A673 (cell line): ENCODE results near the gene SULT2A1. TPM values are rescaled to one million over a fixed set of nuclear protein-coding genes. Genes with fewer than 3 reads are reported as not detected.

Source experiments
- BruUV-seq: library from RNA; stranded (reverse); fragments of 400-500 nt; replicated peaks from 2 replicates; lab custom pipeline; 2021; lab: Mats Ljungman, UMichigan
- CTCF ChIA-PET: fragments of 300-600 bp; sonication (Branson Sonifier 250); formaldehyde crosslinking; loops from one replicate; lab custom pipeline; 2022; ENCODE audit warnings: antibody characterized with exemption; lab: Charles Lee
- POLR2A ChIA-PET: fragments of 300-600 bp; sonication (Branson Sonifier 250); formaldehyde crosslinking; loops from one replicate; lab custom pipeline; 2022; ENCODE audit warnings: antibody characterized with exemption; ENCODE audit not compliant: low non-redundant PET; lab: Charles Lee
- DNase-seq: peaks from one replicate; pipeline ENCODE4 v3.0.0-alpha.2; 2015; ENCODE audit warnings: low spot score
- H3K27ac ChIP-seq: fragments of 200-600 bp; sonication (generic); 2 replicates; pipeline ENCODE4 v1.5.1; 2016; ENCODE audit warnings: mixed run types, low read depth, mild to moderate bottlenecking, mixed read lengths, antibody characterized with exemption, low read length; ENCODE audit not compliant: poor library complexity, severe bottlenecking
- H3K27me3 ChIP-seq: fragments of 200-600 bp; sonication (generic); replicated peaks from 2 replicates; pipeline ENCODE4 v1.6.1; 2017; ENCODE audit warnings: mixed run types, low read depth, mild to moderate bottlenecking, mixed read lengths, antibody characterized with exemption, low read length; ENCODE audit not compliant: insufficient read depth, poor library complexity
- H3K36me3 ChIP-seq: fragments of 200-600 bp; sonication (generic); 2 replicates; pipeline ENCODE4 v1.6.1; 2016; ENCODE audit warnings: mixed run types, mild to moderate bottlenecking, mixed read lengths, antibody characterized with exemption, low read length; ENCODE audit not compliant: insufficient read depth, poor library complexity, severe bottlenecking
- H3K4me1 ChIP-seq: fragments of 200-600 bp; sonication (generic); 2 replicates; pipeline ENCODE4 v1.6.1; 2017; ENCODE audit warnings: mixed run types, mild to moderate bottlenecking, mixed read lengths, antibody characterized with exemption, low read length; ENCODE audit not compliant: insufficient read depth, poor library complexity, severe bottlenecking
- H3K4me3 ChIP-seq: fragments of 200-600 bp; sonication (generic); 2 replicates; pipeline ENCODE4 v1.5.1; 2016; ENCODE audit warnings: low read depth, mixed run types, mild to moderate bottlenecking, mixed read lengths, low read length; ENCODE audit not compliant: poor library complexity, severe bottlenecking
- H3K9me3 ChIP-seq: fragments of 200-600 bp; sonication (generic); 2 replicates; pipeline ENCODE4 v1.6.1; 2016; ENCODE audit warnings: mixed run types, low read depth, mild to moderate bottlenecking, mixed read lengths, antibody characterized with exemption, low read length; ENCODE audit not compliant: poor library complexity, severe bottlenecking
- EZH2 ChIP-seq: fragments of 200-600 bp; sonication (generic); IDR thresholded peaks from 2 replicates; pipeline ENCODE4 v1.6.1; 2017; ENCODE audit warnings: borderline replicate concordance, low read depth, mild to moderate bottlenecking, mixed read lengths, antibody characterized with exemption, low read length; ENCODE audit not compliant: poor library complexity, severe bottlenecking
- intact Hi-C: fragments of 100-400 bp; cut with micrococcal nuclease; formaldehyde crosslinking; loops from one replicate; pipeline ENCODE4 v1.10.0; 2022; ENCODE audit not compliant: unreplicated experiment
- total RNA-seq: library from RNA; stranded (reverse); gene quantifications from 2 replicates; pipeline ENCODE4 v1.2.3, GENCODE V29; 2021
- TF ChIP-seq, protein P1 (sequence below): fragments of 300-800, 200-600 bp; sonication (generic); conservative IDR thresholded peaks from 2 replicates; pipeline ENCODE4 v1.5.1; 2017; ENCODE audit warnings: low read depth, mild to moderate bottlenecking, antibody characterized with exemption, low read length, moderate library complexity, mixed read lengths

Gene SULT2A1
- total RNA-seq, 1 experiment from 2014 or later = not detected

DNA sequence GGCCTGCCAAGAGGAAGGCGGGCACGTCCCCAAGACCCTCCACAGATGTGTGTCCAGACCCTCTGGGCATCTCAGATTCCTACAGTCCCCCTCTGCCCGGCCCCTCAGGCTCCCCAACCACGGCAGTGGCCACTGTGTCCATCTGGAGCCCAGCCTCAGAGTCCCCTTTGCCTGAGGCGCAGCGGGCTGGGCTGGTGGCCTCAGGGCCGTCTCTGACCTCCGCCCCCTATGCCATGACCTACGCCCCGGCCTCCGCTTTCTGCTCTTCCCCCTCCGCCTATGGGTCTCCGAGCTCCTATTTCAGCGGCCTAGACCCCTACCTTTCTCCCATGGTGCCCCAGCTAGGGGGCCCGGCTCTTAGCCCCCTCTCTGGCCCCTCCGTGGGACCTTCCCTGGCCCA is 46.7 kb downstream of the SULT2A1 start:
- no TSS peak for BruUV-seq
- H3K36me3 ChIP-seq = no peaks in the 10 kb centered on the region
- intact Hi-C loops = no loop called here
- H3K4me1 ChIP-seq = no peaks in the 10 kb centered on the region
- TF ChIP-seq, protein P1, sequence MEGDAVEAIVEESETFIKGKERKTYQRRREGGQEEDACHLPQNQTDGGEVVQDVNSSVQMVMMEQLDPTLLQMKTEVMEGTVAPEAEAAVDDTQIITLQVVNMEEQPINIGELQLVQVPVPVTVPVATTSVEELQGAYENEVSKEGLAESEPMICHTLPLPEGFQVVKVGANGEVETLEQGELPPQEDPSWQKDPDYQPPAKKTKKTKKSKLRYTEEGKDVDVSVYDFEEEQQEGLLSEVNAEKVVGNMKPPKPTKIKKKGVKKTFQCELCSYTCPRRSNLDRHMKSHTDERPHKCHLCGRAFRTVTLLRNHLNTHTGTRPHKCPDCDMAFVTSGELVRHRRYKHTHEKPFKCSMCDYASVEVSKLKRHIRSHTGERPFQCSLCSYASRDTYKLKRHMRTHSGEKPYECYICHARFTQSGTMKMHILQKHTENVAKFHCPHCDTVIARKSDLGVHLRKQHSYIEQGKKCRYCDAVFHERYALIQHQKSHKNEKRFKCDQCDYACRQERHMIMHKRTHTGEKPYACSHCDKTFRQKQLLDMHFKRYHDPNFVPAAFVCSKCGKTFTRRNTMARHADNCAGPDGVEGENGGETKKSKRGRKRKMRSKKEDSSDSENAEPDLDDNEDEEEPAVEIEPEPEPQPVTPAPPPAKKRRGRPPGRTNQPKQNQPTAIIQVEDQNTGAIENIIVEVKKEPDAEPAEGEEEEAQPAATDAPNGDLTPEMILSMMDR = no peak
- no peak for TF ChIP-seq EZH2
- H3K9me3 ChIP-seq = no peaks in the 10 kb centered on the region
- no peak overlapping the region for H3K27ac ChIP-seq
- DNase-seq = no peak
- ChIA-PET CTCF (interaction anchor here (0.6 kb wide), 1 partner anchor 1355 kb away, joined by 6 read pairs; no protein-coding TSS in a partner anchor), POLR2A (no interaction called here)
- H3K27me3 ChIP-seq = no peaks in the 10 kb centered on the region
- no peak overlapping the region for H3K4me3 ChIP-seq

DNA sequence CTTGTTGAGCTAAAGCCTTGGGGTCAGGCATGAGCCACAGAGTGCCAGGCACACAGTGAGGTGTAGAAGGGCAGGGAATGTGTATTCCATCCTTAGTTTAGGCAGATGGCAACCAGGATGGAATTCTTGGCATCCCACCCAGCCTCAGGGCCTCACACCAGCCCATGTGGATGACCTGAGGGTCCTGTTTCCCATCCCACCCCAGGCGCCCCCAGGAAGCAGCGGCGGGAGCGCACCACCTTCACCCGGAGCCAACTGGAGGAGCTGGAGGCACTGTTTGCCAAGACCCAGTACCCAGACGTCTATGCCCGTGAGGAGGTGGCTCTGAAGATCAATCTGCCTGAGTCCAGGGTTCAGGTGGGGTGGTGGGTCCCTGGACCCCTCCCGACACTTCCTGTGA is 50.1 kb downstream of the SULT2A1 start:
- Histone ChIP-seq H3K4me1 (no peaks in the 10 kb centered on the region), H3K36me3 (no peaks in the 10 kb centered on the region), H3K4me3 (no peak overlapping the region), H3K9me3 (no peaks in the 10 kb centered on the region), H3K27ac (no peak overlapping the region), H3K27me3 (no peaks in the 10 kb centered on the region)
- no peak for DNase-seq
- intact Hi-C loops = no loop called here
- no peak for TF ChIP-seq EZH2
- TF ChIP-seq, protein P1 = no peak
- POLR2A ChIA-PET = no interaction called here
- CTCF ChIA-PET = no interaction called here
- no TSS peak for BruUV-seq

DNA sequence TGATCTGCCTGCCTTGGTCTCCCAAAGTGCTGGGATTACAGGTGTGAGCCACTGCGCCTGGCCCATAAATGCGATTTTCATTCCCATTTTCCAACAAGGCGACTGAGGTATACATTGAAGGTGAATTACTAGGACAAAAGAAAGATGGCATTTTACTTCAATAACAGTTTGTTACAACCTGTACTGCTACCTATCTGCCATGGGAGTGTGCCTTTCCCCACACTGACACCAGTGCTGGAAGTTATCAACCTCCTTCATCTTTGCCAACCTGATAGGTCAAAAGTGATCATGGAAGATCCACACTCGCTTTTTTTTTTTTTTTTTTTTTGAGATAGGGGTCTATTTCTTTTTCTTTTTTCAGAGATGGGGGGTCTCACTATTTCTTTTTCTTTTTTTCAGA is 53.4 kb downstream of the SULT2A1 start:
- ChIA-PET POLR2A (no interaction called here), CTCF (no interaction called here)
- intact Hi-C loops = no loop called here
- BruUV-seq = no TSS peak
- H3K4me1 ChIP-seq = no peaks in the 10 kb centered on the region
- no peak for DNase-seq
- H3K27ac ChIP-seq = no peak overlapping the region
- H3K27me3 ChIP-seq = no peaks in the 10 kb centered on the region
- H3K36me3 ChIP-seq = no peaks in the 10 kb centered on the region
- H3K4me3 ChIP-seq = no peak overlapping the region
- no peaks in the 10 kb centered on the region for H3K9me3 ChIP-seq
- no peak for TF ChIP-seq EZH2
- TF ChIP-seq, protein P1 = no peak
